Parathyroid adenoma (tissue), 2 donors: ENCODE measurements around the gene SLC8A1.

ENCODE experiments used
- H2AFZ ChIP-seq: fragments of 300-600 bp; sonication (generic); one replicate; pipeline ENCODE4 v1.7.0; 2017; ENCODE audit warnings: antibody characterized with exemption, mild to moderate bottlenecking
- H3K27ac ChIP-seq: fragments of 300-600 bp; sonication (generic); one replicate; pipeline ENCODE4 v1.7.0; 2017
- H3K27me3 ChIP-seq: fragments of 300-600 bp; sonication (generic); one replicate; pipeline ENCODE4 v1.7.0; 2017; ENCODE audit warnings: low read length; ENCODE audit not compliant: control insufficient read depth, insufficient read depth
- H3K36me3 ChIP-seq: fragments of 300-600 bp; sonication (generic); one replicate; pipeline ENCODE4 v1.7.0; 2017; ENCODE audit warnings: low read length; ENCODE audit not compliant: control insufficient read depth, insufficient read depth
- H3K4me1 ChIP-seq: fragments of 300-600 bp; sonication (generic); one replicate; pipeline ENCODE4 v1.7.0; 2017; ENCODE audit warnings: control low read depth
- H3K4me2 ChIP-seq: fragments of 300-600 bp; sonication (generic); one replicate; pipeline ENCODE4 v1.7.0; 2017; ENCODE audit warnings: low read length
- H3K4me3 ChIP-seq: fragments of 300-600 bp; sonication (generic); one replicate; pipeline ENCODE4 v1.7.0; 2017; ENCODE audit warnings: low read depth, low read length
- H3K79me2 ChIP-seq: fragments of 300-600 bp; sonication (generic); one replicate; pipeline ENCODE4 v1.7.0; 2017; ENCODE audit warnings: control low read depth
- H3K9ac ChIP-seq: fragments of 300-600 bp; sonication (generic); one replicate; pipeline ENCODE4 v1.7.0; 2017; ENCODE audit warnings: mild to moderate bottlenecking
- H3K9me3 ChIP-seq: fragments of 300-600 bp; sonication (generic); one replicate; pipeline ENCODE4 v1.7.0; 2017; ENCODE audit warnings: low read length; ENCODE audit not compliant: control insufficient read depth
- TF ChIP-seq, protein P1 (sequence below): fragments of 300-600 bp; sonication (generic); IDR thresholded peaks from one replicate; pipeline ENCODE4 v1.7.0; 2017; ENCODE audit warnings: antibody characterized with exemption, mild to moderate bottlenecking
- donor health status: primary hyperparathyroidism.

SLC8A1 gene

DNA sequence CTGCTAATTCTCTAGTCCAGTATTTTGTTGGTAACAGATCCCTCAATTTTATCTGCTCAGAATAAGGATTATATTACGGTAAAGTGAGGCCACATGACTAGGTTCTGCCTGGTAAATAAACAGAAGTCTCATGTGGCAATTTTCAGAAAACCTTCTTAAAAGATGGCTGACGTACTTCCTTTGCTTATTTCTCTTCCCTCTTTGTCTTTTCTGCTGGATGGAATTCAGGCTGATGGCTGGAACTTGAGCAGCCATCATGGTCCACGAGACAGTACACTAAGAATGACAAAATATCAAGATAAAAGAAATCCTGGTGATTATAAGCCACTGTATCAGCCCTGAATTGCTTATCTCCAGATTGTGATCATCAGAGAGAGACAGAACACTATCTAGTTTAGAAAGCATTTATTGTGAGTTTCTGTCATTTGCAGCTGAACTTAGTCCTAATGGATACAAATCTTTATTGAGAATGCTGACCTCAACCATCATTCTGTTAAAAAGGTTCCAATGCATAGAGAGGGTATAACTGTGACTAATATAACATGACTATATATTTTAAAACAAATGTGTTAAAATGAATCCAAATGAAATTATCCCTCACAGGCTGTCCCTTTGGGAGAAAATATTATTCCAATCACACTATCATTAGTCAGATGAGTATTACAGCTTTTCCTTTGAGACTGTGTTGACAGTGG lies 31.8 kb upstream of the SLC8A1 start:
- H3K27ac ChIP-seq: no peak overlapping the region
- H3K36me3 ChIP-seq: no peaks in the 10 kb centered on the region
- no peaks in the 10 kb centered on the region for H3K9me3 ChIP-seq
- no peaks in the 10 kb centered on the region for H3K79me2 ChIP-seq
- H3K4me3 ChIP-seq: no peak overlapping the region
- H2AFZ ChIP-seq: no peak overlapping the region
- no peaks in the 10 kb centered on the region for H3K4me1 ChIP-seq
- TF ChIP-seq, protein P1, sequence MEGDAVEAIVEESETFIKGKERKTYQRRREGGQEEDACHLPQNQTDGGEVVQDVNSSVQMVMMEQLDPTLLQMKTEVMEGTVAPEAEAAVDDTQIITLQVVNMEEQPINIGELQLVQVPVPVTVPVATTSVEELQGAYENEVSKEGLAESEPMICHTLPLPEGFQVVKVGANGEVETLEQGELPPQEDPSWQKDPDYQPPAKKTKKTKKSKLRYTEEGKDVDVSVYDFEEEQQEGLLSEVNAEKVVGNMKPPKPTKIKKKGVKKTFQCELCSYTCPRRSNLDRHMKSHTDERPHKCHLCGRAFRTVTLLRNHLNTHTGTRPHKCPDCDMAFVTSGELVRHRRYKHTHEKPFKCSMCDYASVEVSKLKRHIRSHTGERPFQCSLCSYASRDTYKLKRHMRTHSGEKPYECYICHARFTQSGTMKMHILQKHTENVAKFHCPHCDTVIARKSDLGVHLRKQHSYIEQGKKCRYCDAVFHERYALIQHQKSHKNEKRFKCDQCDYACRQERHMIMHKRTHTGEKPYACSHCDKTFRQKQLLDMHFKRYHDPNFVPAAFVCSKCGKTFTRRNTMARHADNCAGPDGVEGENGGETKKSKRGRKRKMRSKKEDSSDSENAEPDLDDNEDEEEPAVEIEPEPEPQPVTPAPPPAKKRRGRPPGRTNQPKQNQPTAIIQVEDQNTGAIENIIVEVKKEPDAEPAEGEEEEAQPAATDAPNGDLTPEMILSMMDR: no peak
- no peaks in the 10 kb centered on the region for H3K27me3 ChIP-seq
- no peak overlapping the region for H3K4me2 ChIP-seq
- no peak overlapping the region for H3K9ac ChIP-seq

DNA sequence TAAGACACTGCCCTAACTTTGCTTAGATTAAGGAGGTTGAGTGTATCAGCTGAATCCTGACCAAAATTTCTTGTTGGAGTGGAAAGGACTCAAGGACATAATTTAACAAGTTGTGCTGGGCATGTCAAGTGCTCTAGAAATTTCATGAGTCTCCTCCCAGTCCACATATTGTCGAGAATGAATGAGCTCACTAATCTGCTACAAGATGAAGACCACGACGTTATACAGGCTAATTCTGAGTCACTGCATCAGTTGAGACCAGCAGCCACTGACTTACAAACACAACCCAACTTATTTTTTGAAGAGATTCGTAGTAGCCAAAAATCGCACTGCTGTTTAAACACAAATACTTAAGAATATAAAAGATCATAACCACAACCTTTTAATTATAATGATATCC lies 28.7 kb upstream of the SLC8A1 start:
- TF ChIP-seq, protein P1: no peak
- no peak overlapping the region for H3K27ac ChIP-seq
- H3K4me1 ChIP-seq: no peaks in the 10 kb centered on the region

DNA sequence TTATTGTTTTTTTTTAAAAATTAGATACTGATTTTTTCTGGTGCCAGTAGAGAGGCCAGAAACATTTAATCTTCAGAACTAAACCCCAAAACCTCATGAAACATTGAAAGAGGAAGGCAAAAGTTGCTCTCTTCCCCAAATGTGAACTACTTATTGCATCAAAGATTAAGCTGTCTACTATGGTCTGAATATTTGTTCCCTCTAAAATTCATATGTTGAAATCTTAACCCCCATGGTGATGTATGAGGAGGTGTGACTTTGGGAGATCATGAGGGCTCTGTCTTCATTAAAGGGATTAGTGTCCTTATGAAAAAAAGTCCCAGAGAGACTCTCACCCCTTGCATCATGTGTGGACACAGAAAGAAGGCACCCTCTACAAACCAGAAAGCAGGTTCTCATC lies 28.2 kb upstream of the SLC8A1 start:
- Histone ChIP-seq H3K9me3 (no peaks in the 10 kb centered on the region), H3K36me3 (no peaks in the 10 kb centered on the region), H3K27ac (no peak overlapping the region), H3K79me2 (no peaks in the 10 kb centered on the region), H3K4me1 (no peaks in the 10 kb centered on the region), H3K4me3 (no peak overlapping the region), H2AFZ (no peak overlapping the region), H3K9ac (no peak overlapping the region), H3K27me3 (no peaks in the 10 kb centered on the region), H3K4me2 (no peak overlapping the region)
- TF ChIP-seq, protein P1: no peak

More for the DNA sequence above, 28.7 kb upstream of the SLC8A1 start:
- H3K36me3 ChIP-seq: no peaks in the 10 kb centered on the region
- no peak overlapping the region for H2AFZ ChIP-seq
- H3K4me2 ChIP-seq: no peak overlapping the region
- H3K9me3 ChIP-seq: no peaks in the 10 kb centered on the region
- H3K27me3 ChIP-seq: no peaks in the 10 kb centered on the region
- no peaks in the 10 kb centered on the region for H3K79me2 ChIP-seq
- H3K4me3 ChIP-seq: no peak overlapping the region
- H3K9ac ChIP-seq: no peak overlapping the region

DNA sequence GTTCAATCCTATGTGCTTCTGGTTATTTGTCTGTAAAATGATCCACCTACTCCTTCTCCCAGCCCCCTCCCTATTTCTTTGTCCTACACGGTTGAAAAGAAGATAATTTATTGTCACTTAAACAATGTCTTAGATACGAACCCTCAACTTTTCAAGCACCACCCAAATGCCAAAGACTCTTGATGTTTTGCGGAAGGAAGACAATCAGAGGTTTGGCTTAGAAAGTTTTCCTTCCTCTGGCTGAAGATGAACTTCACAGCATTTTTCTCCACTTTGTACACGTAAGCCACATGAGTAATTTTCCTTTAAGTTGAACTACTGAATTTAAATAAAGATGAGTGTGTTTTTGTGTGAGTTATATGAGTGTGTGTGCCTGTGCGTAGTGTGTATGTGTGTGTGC lies 25.5 kb upstream of the SLC8A1 start:
- Histone ChIP-seq H3K4me2 (no peak overlapping the region), H3K27ac (no peak overlapping the region), H3K4me3 (no peak overlapping the region), H3K27me3 (no peaks in the 10 kb centered on the region), H3K9me3 (no peaks in the 10 kb centered on the region), H3K4me1 (no peaks in the 10 kb centered on the region), H3K36me3 (no peaks in the 10 kb centered on the region), H3K79me2 (no peaks in the 10 kb centered on the region), H3K9ac (no peak overlapping the region), H2AFZ (no peak overlapping the region)
- TF ChIP-seq, protein P1: no peak

DNA sequence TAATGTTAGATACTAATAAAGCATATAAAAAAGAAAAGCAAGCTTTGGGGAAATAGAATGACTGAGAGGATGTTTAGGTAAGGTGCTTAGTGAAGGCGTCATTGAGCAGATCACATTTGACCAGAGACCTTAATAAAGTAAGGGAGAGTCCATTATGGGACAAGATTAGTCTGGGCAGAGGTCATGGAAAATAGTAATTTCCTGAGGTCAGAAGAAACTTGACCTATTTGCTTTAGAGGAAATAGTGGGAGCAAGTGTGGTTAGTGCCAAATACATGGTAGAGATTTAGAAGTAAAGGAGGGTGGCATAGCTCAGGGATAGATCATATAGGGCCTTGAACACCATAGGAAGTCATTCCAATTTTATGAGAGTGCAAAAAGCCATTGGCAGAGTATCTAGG lies 24.5 kb upstream of the SLC8A1 start:
- TF ChIP-seq, protein P1: no peak
- no peaks in the 10 kb centered on the region for H3K79me2 ChIP-seq
- no peak overlapping the region for H2AFZ ChIP-seq
- H3K4me3 ChIP-seq: no peak overlapping the region
- H3K36me3 ChIP-seq: no peaks in the 10 kb centered on the region
- no peaks in the 10 kb centered on the region for H3K9me3 ChIP-seq
- no peaks in the 10 kb centered on the region for H3K27me3 ChIP-seq
- H3K9ac ChIP-seq: no peak overlapping the region
- H3K4me2 ChIP-seq: no peak overlapping the region
- H3K4me1 ChIP-seq: no peaks in the 10 kb centered on the region
- H3K27ac ChIP-seq: no peak overlapping the region
